HG03060 (cell line): ENCODE results near the gene DUSP14.
"Not testable (repeated sequence)": the region's sequence is repeated elsewhere in the genome, so short reads cannot be mapped to it uniquely, and the experiment has no call there.

Experiments used
- ATAC-seq: cut with Tn5 transposase; IDR thresholded peaks from one replicate; pipeline ENCODE4 v1.9.1; 2021; ENCODE audit warnings: low read depth, moderate number of reproducible peaks; ENCODE audit not compliant: unreplicated experiment

DUSP14 gene

GRCh38 chr17:37483311-37484039 is 6.2 kb upstream of the DUSP14 start:
- no peak for ATAC-seq

GRCh38 chr17:37485938-37486570 is 3.6 kb upstream of the DUSP14 start:
- no peak for ATAC-seq

GRCh38 chr17:37488009-37488604 is 1.6 kb upstream of the DUSP14 start:
- no peak for ATAC-seq

GRCh38 chr17:37488607-37489196 is 989 bp upstream of the DUSP14 start:
- no peak for ATAC-seq

GRCh38 chr17:37490022-37490587 is 414 bp downstream of the DUSP14 start:
- no peak for ATAC-seq

GRCh38 chr17:37490638-37491614 is 1.2 kb downstream of the DUSP14 start:
- ATAC-seq, result no peak

GRCh38 chr17:37492167-37492566 is 2.5 kb downstream of the DUSP14 start:
- no peak for ATAC-seq

- no peak for ATAC-seq
These were observed 3.7 kb downstream of the DUSP14 start for GRCh38 chr17:37493249-37494027.

- no peak for ATAC-seq
These were observed 4.7 kb downstream of the DUSP14 start for GRCh38 chr17:37494401-37494831.

- no peak for ATAC-seq
These were observed 5.3 kb downstream of the DUSP14 start for GRCh38 chr17:37494971-37495370.

GRCh38 chr17:37500378-37500777 is 10.7 kb downstream of the DUSP14 start:
- no peak for ATAC-seq

- ATAC-seq, result no peak
These were observed 12.6 kb downstream of the DUSP14 start for GRCh38 chr17:37502009-37502936.

GRCh38 chr17:37503148-37503547 is 13.5 kb downstream of the DUSP14 start:
- ATAC-seq, result no peak

GRCh38 chr17:37505333-37505732 is 15.6 kb downstream of the DUSP14 start:
- ATAC-seq, result no peak

- no peak for ATAC-seq
These were observed 17.0 kb downstream of the DUSP14 start for GRCh38 chr17:37506678-37507077.

GRCh38 chr17:37507111-37507510 is 17.4 kb downstream of the DUSP14 start:
- no peak for ATAC-seq

GRCh38 chr17:37510056-37510455 is 20.4 kb downstream of the DUSP14 start:
- no peak for ATAC-seq

GRCh38 chr17:37511642-37512041 is 22.0 kb downstream of the DUSP14 start:
- not testable (repeated sequence) for ATAC-seq
